GM12892 (cell line): ENCODE data around the gene CACNA1B.

ENCODE experiments used
- POLR2A ChIP-seq: IDR thresholded peaks from 2 replicates; pipeline ENCODE4 v1.6.1; 2011; ENCODE audit warnings: low read depth, low read length, control low read depth
- POLR2AphosphoS5 ChIP-seq: IDR thresholded peaks from 2 replicates; pipeline ENCODE4 v1.6.1; 2011; ENCODE audit warnings: low read depth, low read length, control low read depth
- TAF1 ChIP-seq: IDR thresholded peaks from 2 replicates; pipeline ENCODE4 v1.6.1; 2011; ENCODE audit warnings: low read depth, mild to moderate bottlenecking, control low read depth, low read length, borderline replicate concordance

GRCh38 chr9:138060365-138060764 is 182.8 kb downstream of the CACNA1B start:
- TF ChIP-seq POLR2A, result no peak
- TF ChIP-seq POLR2AphosphoS5, result no peak
- no peak for TF ChIP-seq TAF1
